SK-N-SH (cell line): ENCODE results near the gene IPO11.

ENCODE experiments used
- EP300 ChIP-seq, 2 experiments: IDR thresholded peaks; 2 replicates each; pipeline versions ENCODE4 v1.4.0 to v1.6.1; 2012; ENCODE audit warnings: borderline replicate concordance in 1 of 2, low read depth in 1 of 2, low read length in 1 of 2
- FOXJ3 ChIP-seq: sonication (generic); formaldehyde crosslinking; IDR thresholded peaks from 2 replicates; pipeline ENCODE4 v1.5.1; 2020; ENCODE audit warnings: mild to moderate bottlenecking, missing genetic modification reagents
- GABPA ChIP-seq: IDR thresholded peaks from 2 replicates; pipeline ENCODE4 v1.4.0; 2012; ENCODE audit warnings: low read depth, mild to moderate bottlenecking
- JUND ChIP-seq: IDR thresholded peaks from 2 replicates; pipeline ENCODE4 v1.4.0; 2012
- MEF2A ChIP-seq: IDR thresholded peaks from 2 replicates; pipeline ENCODE4 v1.4.0; 2012; ENCODE audit warnings: low read depth, borderline replicate concordance
- MXI1 ChIP-seq: IDR thresholded peaks from 2 replicates; pipeline ENCODE4 v1.6.1; 2012; ENCODE audit warnings: mild to moderate bottlenecking, low read depth, low read length, improper control_type of control experiment
- RAD21 ChIP-seq: IDR thresholded peaks from 2 replicates; pipeline ENCODE4 v1.6.1; 2012; ENCODE audit warnings: mild to moderate bottlenecking, low read length
- RCOR1 ChIP-seq: fragments of 150-350 bp; IDR thresholded peaks from 2 replicates; pipeline ENCODE4 v1.6.1; 2017; ENCODE audit warnings: antibody characterized with exemption, low read length
- RFX5 ChIP-seq: IDR thresholded peaks from 2 replicates; pipeline ENCODE4 v1.6.1; 2012; ENCODE audit warnings: mild to moderate bottlenecking, improper control_type of control experiment, low read length
- TAF1 ChIP-seq: IDR thresholded peaks from 2 replicates; pipeline ENCODE4 v1.6.1; 2012; ENCODE audit warnings: low read depth, mild to moderate bottlenecking, low read length, moderate library complexity, borderline replicate concordance
- TCF12 ChIP-seq: IDR thresholded peaks from 2 replicates; pipeline ENCODE4 v1.4.0; 2012
- YY1 ChIP-seq: IDR thresholded peaks from 2 replicates; pipeline ENCODE4 v1.4.0; 2012; ENCODE audit warnings: low read depth, mild to moderate bottlenecking
- TF ChIP-seq, protein P1 (sequence below): fragments of 150-350 bp; IDR thresholded peaks from 2 replicates; pipeline ENCODE4 v1.6.1; 2016; ENCODE audit warnings: mild to moderate bottlenecking, low read depth, low read length
- TF ChIP-seq, protein P2 (sequence below): fragments of 200-600 bp; sonication (generic); IDR thresholded peaks from 2 replicates; pipeline ENCODE4 v1.6.1; 2017; ENCODE audit warnings: antibody characterized with exemption, mild to moderate bottlenecking, moderate library complexity

DNA sequence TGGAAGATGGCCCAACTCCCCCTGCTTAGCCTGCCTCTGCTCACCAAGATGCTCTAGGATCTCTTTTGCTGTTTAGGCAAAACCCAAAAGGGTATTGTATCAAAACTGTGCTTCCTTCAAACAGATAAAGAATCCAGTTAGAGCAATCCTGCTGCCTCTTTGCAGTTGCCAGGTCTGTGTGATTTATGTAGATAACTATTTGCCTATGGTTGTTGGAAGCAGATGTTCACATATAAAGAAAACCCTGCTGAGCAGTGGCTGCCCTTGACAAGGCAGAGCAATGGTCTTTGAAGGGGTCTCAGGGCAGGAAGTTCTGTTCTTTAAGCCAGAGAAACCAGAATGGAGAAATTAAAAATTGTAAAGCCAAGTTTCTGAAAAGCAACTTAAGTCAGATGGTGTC, 234.7 kb downstream of the IPO11 start:
- TF ChIP-seq, protein P1, sequence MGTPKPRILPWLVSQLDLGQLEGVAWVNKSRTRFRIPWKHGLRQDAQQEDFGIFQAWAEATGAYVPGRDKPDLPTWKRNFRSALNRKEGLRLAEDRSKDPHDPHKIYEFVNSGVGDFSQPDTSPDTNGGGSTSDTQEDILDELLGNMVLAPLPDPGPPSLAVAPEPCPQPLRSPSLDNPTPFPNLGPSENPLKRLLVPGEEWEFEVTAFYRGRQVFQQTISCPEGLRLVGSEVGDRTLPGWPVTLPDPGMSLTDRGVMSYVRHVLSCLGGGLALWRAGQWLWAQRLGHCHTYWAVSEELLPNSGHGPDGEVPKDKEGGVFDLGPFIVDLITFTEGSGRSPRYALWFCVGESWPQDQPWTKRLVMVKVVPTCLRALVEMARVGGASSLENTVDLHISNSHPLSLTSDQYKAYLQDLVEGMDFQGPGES = no peak
- no peak for TF ChIP-seq MEF2A
- TF ChIP-seq, protein P2, sequence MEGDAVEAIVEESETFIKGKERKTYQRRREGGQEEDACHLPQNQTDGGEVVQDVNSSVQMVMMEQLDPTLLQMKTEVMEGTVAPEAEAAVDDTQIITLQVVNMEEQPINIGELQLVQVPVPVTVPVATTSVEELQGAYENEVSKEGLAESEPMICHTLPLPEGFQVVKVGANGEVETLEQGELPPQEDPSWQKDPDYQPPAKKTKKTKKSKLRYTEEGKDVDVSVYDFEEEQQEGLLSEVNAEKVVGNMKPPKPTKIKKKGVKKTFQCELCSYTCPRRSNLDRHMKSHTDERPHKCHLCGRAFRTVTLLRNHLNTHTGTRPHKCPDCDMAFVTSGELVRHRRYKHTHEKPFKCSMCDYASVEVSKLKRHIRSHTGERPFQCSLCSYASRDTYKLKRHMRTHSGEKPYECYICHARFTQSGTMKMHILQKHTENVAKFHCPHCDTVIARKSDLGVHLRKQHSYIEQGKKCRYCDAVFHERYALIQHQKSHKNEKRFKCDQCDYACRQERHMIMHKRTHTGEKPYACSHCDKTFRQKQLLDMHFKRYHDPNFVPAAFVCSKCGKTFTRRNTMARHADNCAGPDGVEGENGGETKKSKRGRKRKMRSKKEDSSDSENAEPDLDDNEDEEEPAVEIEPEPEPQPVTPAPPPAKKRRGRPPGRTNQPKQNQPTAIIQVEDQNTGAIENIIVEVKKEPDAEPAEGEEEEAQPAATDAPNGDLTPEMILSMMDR = no peak
- no peak for TF ChIP-seq RAD21
- TF ChIP-seq YY1 = no peak
- no peak for TF ChIP-seq TAF1
- TF ChIP-seq TCF12 = no peak
- TF ChIP-seq JUND = no peak
- TF ChIP-seq RCOR1 = no peak
- no peak for TF ChIP-seq RFX5
- no peak for TF ChIP-seq FOXJ3 (CRISPR knock-in tag)
- TF ChIP-seq EP300 (IDR thresholded peaks at IDR 0.05; ENCODE audit: borderline replicate concordance in 1 of 2, low read depth in 1 of 2, low read length in 1 of 2) = no peak
- TF ChIP-seq GABPA = no peak
- no peak for TF ChIP-seq MXI1
